Stomach smooth muscle (tissue), 2 donors: ENCODE measurements around the gene SOWAHA.

ENCODE experiments used
- H3K27ac ChIP-seq: one replicate; pipeline ENCODE4 v1.7.0; 2013; ENCODE audit warnings: mild to moderate bottlenecking, low read length, inconsistent platforms
- H3K27me3 ChIP-seq, 2 donors: one replicate each; pipeline ENCODE4 v1.7.0; 2013; ENCODE audit warnings: low read length in 2 of 2; ENCODE audit not compliant: insufficient read depth in 2 of 2, control insufficient read depth in 1 of 2
- H3K36me3 ChIP-seq, 2 donors: one replicate each; pipeline ENCODE4 v1.7.0; 2013; ENCODE audit warnings: low read length in 2 of 2; ENCODE audit not compliant: control insufficient read depth in 2 of 2, insufficient read depth in 2 of 2
- H3K4me1 ChIP-seq: one replicate; pipeline ENCODE4 v1.7.0; 2013; ENCODE audit warnings: low read length; ENCODE audit not compliant: control insufficient read depth, insufficient read depth
- H3K4me3 ChIP-seq, 2 donors: one replicate each; pipeline ENCODE4 v1.7.0; 2013; ENCODE audit warnings: low read length in 2 of 2
- H3K9ac ChIP-seq, 2 donors: one replicate each; pipeline ENCODE4 v1.7.0; 2013; ENCODE audit warnings: low read length in 2 of 2, mild to moderate bottlenecking in 1 of 2
- H3K9me3 ChIP-seq, 2 donors: one replicate each; pipeline ENCODE4 v1.7.0; 2013; ENCODE audit warnings: low read length in 2 of 2; ENCODE audit not compliant: control insufficient read depth in 2 of 2
- donor health status: healthy.
- donor health status: Pancreatic carcinoma.

The SOWAHA gene

DNA sequence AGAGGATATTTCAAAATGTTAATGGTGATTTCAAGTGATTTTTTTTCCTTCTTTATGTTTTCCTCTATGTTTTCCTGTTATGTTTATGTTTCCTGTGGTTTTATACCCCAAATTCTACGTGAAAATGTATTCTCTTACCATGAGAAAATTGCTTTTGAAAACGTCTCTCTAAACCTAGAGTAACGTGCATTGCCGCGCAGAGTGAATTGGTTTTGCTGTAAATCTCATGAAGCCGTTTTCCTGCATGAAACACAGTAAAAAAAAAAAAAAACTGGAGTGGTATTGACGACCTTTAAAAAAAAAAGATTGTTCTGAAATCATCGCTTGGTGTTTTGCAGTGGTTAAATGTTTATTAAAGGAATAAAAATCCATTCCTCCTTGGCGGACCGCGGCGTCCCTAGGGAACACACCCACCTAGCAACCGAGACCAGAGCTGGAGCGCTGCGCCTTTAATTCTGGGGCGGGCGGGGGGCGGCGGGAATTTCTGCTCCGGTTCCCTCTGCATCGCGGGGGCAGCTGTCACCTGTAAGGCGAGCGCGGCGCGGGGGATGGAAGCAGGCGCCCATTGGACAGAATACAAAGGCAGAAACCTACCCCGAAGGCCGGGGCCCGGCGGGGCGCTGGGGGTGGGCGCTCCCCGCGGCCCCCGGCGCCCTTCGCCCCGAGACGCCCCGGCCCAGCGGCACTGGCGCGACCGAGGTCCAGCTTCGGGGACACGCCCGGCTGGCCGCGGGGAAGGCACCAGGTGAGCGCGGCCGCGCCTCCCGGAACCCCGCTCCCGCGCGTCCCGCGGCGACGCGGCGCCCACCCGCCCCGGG is at the start of gene SOWAHA:
TSS of gene SOWAHA (plus strand) at position 522 of the 818 bp plus-strand sequence. CDS start 320 bp downstream, outside the sequence.
- H3K4me3 ChIP-seq = peak within 1 kb of the TSS in 1 of 2 donors; percentile 58
- peaks cover 12% of the 10 kb centered on the region for H3K4me1 ChIP-seq
- H3K9ac ChIP-seq = no peak within 1 kb of the TSS
- no peaks in the 10 kb centered on the region for H3K9me3 ChIP-seq
- H3K27ac ChIP-seq = no peak within 1 kb of the TSS
- H3K27me3 ChIP-seq = peaks cover 17 to 43% of the 10 kb centered on the region in 2 donors
- no peaks in the 10 kb centered on the region for H3K36me3 ChIP-seq

DNA sequence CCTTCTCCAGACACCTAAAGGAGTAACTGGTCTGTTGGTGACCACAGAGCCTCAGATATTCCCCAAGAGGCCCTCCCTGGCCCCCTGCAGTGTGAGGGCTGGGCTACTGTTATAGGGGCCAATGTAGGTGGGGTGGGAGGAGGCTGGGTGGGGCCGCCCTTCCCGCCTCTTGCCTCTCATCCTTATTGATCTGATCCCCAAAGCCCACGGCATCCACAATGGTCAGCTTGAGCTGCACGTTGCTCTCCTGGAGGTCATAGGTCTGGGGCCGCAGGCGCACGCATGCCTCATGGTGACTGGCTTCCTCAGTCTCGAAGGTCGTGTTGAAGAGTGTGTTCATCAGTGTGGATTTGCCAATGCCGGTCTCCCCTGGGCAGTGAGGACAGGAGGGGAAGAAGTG is 49.1 kb upstream of the SOWAHA start:
- H3K36me3 ChIP-seq = peaks cover 16 to 34% of the 10 kb centered on the region in 2 donors
- H3K27ac ChIP-seq = no peak overlapping the region
- no peak overlapping the region for H3K4me3 ChIP-seq
- no peaks in the 10 kb centered on the region for H3K27me3 ChIP-seq
- no peak overlapping the region for H3K9ac ChIP-seq
- H3K9me3 ChIP-seq = no peaks in the 10 kb centered on the region
- peaks cover 19% of the 10 kb centered on the region for H3K4me1 ChIP-seq

DNA sequence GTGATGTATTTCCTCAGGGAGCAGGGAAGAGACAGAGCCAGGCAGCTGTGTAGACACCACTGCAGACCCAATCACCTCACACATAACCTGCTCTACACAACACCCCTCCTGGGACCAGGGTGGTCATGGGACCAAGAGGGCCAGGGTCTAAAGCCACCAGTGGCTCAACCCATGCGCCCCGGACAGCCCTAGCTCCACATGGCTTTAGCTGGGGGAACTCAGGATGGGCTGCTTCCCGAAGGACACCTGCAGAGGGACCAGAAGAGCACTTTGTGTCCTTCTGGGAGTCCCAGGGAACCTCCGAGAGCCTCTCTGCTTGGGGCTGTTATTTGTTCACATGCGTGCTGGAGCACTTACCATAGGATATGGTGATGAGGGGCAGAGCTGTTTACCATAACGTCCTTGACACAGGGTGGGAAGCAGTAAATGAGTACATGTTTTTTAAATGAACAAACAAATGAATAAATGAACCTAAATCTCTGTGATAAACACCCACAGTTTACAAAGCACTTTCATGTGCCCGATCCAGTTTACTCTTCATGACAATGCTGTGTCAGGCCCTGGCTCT is 48.3 kb upstream of the SOWAHA start:
- H3K4me1 ChIP-seq = peaks cover 22% of the 10 kb centered on the region
- H3K36me3 ChIP-seq = peaks cover 16 to 28% of the 10 kb centered on the region in 2 donors
- H3K27ac ChIP-seq = no peak overlapping the region
- no peaks in the 10 kb centered on the region for H3K27me3 ChIP-seq
- no peak overlapping the region for H3K9ac ChIP-seq
- H3K4me3 ChIP-seq = no peak overlapping the region
- H3K9me3 ChIP-seq = no peaks in the 10 kb centered on the region

DNA sequence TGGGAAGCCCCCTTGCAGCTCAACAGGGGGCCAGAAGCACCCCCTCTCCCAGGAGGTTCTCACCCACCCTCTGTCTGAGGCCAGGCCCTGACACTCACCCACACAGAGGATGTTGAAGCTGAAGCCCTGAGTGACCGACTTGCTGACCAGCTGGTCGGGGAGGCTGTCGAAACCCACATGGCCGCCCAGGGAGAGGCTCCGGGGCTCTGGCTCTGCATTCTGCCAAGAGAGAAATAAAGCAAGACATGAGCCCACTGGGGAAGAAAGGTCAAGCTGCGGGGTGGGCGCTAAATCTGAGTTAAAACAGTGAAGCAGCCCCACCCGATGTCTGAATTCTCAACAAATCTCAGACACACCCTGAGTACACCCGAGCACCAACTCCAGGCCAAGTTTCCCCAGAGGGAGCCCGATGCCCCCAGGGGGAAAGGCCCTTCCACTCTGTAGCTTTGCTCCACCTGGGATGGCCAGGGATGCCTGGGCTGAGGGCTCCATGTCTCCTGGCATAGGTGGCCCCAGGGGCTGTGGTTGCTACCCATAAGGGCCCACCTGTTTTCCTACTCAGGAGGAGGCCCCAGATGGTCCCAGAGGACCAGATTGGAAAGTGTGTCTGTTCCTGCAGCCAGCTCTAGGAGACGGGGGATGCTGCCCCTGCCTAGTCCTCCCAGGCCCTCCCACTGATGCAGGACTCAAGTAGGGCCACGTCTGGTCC is 47.6 kb upstream of the SOWAHA start:
- Histone ChIP-seq H3K4me1 (peaks cover 24% of the 10 kb centered on the region), H3K27me3 (no peaks in the 10 kb centered on the region), H3K27ac (no peak overlapping the region), H3K9me3 (no peaks in the 10 kb centered on the region), H3K4me3 (no peak overlapping the region), H3K9ac (no peak overlapping the region), H3K36me3 (peaks cover 16 to 24% of the 10 kb centered on the region in 2 donors)

DNA sequence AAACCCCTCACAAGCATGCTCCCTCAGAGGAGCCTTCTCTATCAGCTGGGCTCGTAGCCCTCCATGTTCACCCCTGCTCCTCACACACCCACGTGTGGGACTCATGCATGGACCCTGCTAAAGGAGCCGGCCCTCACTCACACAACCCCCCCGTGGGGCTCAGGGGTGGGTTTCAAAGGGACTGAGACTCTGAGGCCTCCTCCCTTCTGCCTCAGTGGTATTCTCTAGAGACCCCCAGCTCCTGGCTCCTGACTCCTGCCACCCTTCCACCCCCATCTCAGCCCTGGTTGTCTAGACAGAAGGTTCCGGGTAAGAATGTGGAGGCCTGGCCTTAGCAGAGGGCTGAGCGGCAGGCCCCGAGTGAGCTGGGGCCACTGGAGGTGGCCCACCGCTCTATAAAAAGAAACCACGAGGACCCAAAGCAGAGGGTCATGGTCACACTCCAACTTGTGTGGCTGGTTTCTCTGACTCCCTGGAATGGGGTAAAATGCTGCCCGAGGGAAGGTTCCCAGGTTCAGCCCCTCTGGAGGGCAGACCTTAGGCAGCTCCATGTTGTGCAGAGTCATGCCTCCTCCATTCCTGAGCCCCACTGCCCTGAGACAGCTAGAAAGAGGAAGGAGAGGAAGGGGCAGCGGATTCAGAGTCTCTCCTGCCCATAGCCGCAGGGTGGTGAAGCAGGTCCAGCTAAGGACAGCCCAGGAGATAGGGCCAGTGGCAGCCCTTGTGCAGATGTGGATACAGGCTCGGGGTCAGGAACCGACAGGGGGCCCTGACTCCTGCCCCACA is 46.9 kb upstream of the SOWAHA start:
- no peak overlapping the region for H3K27ac ChIP-seq
- H3K4me3 ChIP-seq = no peak overlapping the region
- no peak overlapping the region for H3K9ac ChIP-seq

DNA sequence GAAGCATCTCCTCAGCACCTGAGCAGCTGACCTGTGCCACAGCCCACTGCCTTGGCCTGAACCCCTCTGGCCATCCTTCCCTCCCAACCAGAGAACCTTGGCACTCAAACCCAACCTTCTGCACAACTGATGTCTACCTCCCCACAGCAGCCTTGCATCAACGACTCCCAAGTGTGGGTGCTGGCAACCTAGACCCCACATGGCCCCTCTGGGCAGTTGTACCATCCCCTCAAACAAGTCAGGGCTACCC is 46.4 kb upstream of the SOWAHA start:
- peaks cover 32% of the 10 kb centered on the region for H3K4me1 ChIP-seq

More for the DNA sequence above, 46.9 kb upstream of the SOWAHA start:
- H3K36me3 ChIP-seq = peaks cover 12 to 18% of the 10 kb centered on the region in 2 donors
- H3K27me3 ChIP-seq = no peaks in the 10 kb centered on the region
- peaks cover 30% of the 10 kb centered on the region for H3K4me1 ChIP-seq
- no peaks in the 10 kb centered on the region for H3K9me3 ChIP-seq

DNA sequence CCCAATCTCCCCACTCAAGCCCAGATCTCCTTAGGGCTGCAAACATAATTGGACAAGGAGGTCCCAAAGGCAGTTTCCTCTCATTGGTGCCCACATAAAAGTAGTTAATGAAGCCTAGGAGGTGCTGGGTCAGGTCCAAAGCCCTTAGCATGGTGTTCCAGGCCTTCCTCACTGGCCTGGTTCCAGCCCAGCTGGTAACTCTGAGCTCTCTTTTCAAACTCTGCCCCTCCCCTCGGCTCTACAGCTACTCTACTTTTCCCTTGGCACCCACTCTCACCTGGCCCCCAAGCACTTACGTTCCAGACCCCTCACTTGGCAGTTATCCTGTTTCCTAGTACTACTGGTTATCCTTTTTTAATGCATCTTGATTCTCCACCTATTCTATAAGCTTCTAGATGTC is 46.0 kb upstream of the SOWAHA start:
- H3K9ac ChIP-seq = no peak overlapping the region
- H3K4me1 ChIP-seq = peaks cover 32% of the 10 kb centered on the region
- no peaks in the 10 kb centered on the region for H3K27me3 ChIP-seq
- no peak overlapping the region for H3K27ac ChIP-seq
- H3K36me3 ChIP-seq = peaks cover 6 to 10% of the 10 kb centered on the region in 2 donors
- H3K9me3 ChIP-seq = no peaks in the 10 kb centered on the region
- no peak overlapping the region for H3K4me3 ChIP-seq

More for the DNA sequence above, 46.4 kb upstream of the SOWAHA start:
- Histone ChIP-seq H3K27me3 (no peaks in the 10 kb centered on the region), H3K9ac (no peak overlapping the region), H3K4me3 (no peak overlapping the region), H3K9me3 (no peaks in the 10 kb centered on the region), H3K27ac (no peak overlapping the region), H3K36me3 (peaks cover 6 to 13% of the 10 kb centered on the region in 2 donors)

DNA sequence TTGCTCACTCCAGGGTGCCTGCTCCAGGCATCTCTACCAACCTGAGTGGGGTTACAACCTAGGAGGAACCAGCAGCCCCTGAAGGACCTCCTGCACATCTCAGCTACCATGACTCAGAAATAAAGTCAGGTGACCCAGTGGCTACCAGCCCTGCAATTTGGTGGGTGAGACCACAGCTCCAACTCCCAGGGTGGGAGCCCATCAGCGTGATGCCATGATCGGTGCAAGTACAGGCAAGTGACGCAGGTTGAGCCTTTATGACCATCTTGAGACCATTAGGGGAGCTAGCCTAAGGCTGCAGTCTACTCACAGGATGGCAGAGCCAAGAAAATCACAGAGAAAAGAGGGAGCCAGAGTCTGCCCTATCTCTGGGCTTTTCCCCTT is 44.6 kb upstream of the SOWAHA start:
- H3K4me3 ChIP-seq = no peak overlapping the region
- peaks cover 44% of the 10 kb centered on the region for H3K4me1 ChIP-seq
- peaks cover 6 to 7% of the 10 kb centered on the region in 2 donors for H3K36me3 ChIP-seq
- no peaks in the 10 kb centered on the region for H3K27me3 ChIP-seq
- H3K27ac ChIP-seq = no peak overlapping the region
- no peaks in the 10 kb centered on the region for H3K9me3 ChIP-seq
- no peak overlapping the region for H3K9ac ChIP-seq

DNA sequence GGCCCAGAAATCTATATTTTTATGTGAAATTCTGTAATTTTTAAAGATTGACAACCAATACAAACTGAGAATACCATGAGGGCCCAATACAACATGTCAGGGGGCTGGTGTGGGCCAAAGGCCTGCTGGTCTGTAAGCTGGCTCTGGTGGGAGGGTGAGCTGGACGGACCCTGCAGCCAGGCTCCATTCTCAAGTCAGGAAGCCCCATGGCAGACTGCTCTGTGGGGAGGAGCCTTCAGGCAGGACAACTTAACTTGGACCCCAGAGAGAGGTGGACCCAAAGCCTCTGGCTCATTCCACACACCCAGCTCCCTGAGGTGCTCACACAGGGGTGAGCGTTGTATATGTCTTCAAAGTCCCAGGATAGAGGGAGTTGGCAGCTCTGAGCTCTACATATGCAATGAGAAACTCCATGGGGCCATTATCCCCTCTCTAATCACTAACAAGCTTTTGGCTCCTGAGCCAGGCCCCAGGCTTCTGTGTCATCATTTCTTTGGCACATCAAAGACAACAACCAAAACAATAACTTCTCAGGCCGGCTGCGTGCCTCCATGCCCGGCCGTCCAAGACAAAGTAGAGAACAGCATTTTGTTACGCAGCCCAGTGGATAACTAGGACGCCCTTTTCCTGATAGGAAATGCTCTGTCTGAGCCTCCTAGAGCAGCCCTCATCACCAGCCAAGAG is 42.5 kb upstream of the SOWAHA start:
- no peaks in the 10 kb centered on the region for H3K9me3 ChIP-seq
- no peak overlapping the region for H3K9ac ChIP-seq
- H3K4me1 ChIP-seq = peaks cover 59% of the 10 kb centered on the region
- no peak overlapping the region for H3K27ac ChIP-seq
- H3K36me3 ChIP-seq = no peaks in the 10 kb centered on the region
- H3K27me3 ChIP-seq = no peaks in the 10 kb centered on the region
- H3K4me3 ChIP-seq = no peak overlapping the region

DNA sequence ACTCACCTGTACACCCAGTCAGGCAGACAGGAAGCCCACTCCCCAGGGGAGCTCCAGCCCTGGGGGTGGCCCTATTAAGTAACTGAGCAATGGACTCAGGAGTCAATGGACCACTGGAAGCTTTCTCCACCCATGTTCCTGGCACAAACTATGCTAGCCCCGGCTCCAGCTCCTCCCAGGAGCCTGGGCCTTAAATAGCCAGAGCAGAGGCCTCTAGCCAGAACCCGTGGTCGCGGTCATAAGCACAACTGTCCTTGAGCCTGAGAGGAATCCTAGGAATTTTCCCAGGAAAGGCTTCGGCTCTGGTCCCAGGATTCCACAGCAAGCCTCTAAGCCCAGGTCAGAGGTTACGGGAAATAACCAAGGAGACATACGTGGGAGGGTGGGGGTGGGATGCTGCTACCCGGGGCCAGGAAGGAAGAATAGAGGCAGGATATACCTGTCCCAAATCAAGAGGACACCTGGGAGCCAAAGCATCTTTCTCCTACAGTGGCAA is 41.6 kb upstream of the SOWAHA start:
- H3K27ac ChIP-seq = no peak overlapping the region
- no peaks in the 10 kb centered on the region for H3K27me3 ChIP-seq
- no peak overlapping the region for H3K9ac ChIP-seq
- H3K36me3 ChIP-seq = no peaks in the 10 kb centered on the region
- H3K4me3 ChIP-seq = peak overlapping the region in 1 of 2 donors; percentile 22
- H3K9me3 ChIP-seq = no peaks in the 10 kb centered on the region
- peaks cover 61% of the 10 kb centered on the region for H3K4me1 ChIP-seq
